GM12878 (cell line): Measurements from ENCODE around the gene TCP11L1. TPM values are rescaled to one million over a fixed set of nuclear protein-coding genes. Genes with fewer than 3 reads are reported as not detected.

Experiments
- ATAC-seq: fragments of 200-7000 bp; cut with Tn5 transposase; 3 replicates; pipeline ENCODE4 v1.9.1; 2020; ENCODE audit warnings: mild to moderate bottlenecking, moderate library complexity
- BruUV-seq: library from RNA; stranded (reverse); fragments of 400-500 nt; replicated peaks from 2 replicates; lab custom pipeline; 2021; lab: Mats Ljungman, UMichigan
- CTCF ChIA-PET: fragments of 300-600 bp; sonication (Branson Sonifier 250); formaldehyde crosslinking; extraction: SDS; loops from one replicate; lab custom pipeline; 2021; ENCODE audit warnings: inconsistent platforms; lab: Yijun Ruan, JAX
- POLR2A ChIA-PET: fragments of 350-600 bp; formaldehyde crosslinking; extraction: SDS; loops from one replicate; lab custom pipeline; 2021; ENCODE audit warnings: inconsistent platforms; lab: Charles Lee
- RAD21 ChIA-PET: fragments of 300-600 bp; sonication (Branson Sonifier 250); formaldehyde crosslinking; loops from one replicate; lab custom pipeline; 2023; ENCODE audit warnings: antibody characterized with exemption; ENCODE audit not compliant: unreplicated experiment; lab: Charles Lee
- SMC1A ChIA-PET: fragments of 300-600 bp; sonication (Branson Sonifier 250); formaldehyde crosslinking; loops from one replicate; lab custom pipeline; 2023; ENCODE audit not compliant: unreplicated experiment, uncharacterized antibody; lab: Charles Lee
- DNase-seq: peaks from one replicate; pipeline ENCODE4 v3.0.0-alpha.2; 2011; ENCODE audit warnings: low read depth, low spot score
- FAIRE-seq: peaks from 3 replicates; lab custom pipeline; 2011; peaks lifted over from hg19 to GRCh38; lab: Jason Lieb, UNC
- H2AFZ ChIP-seq: 2 replicates; pipeline ENCODE4 v1.6.0; 2011; ENCODE audit warnings: low read depth, low read length, control low read depth; ENCODE audit not compliant: control insufficient read depth
- H3K27ac ChIP-seq: 2 replicates; pipeline ENCODE4 v1.5.1; 2011; ENCODE audit warnings: control low read depth; ENCODE audit not compliant: control insufficient read depth, insufficient read depth
- H3K27me3 ChIP-seq, 2 experiments: replicated peaks in 1 of 2; 2 replicates each; pipeline versions ENCODE4 v1.6.0 to v1.6.1; 2011; ENCODE audit warnings: low read length in 1 of 2; ENCODE audit not compliant: control insufficient read depth in 2 of 2, insufficient read depth in 2 of 2
- H3K36me3 ChIP-seq, 2 experiments: 2 replicates each; pipeline ENCODE4 v1.5.1; 2011; ENCODE audit warnings: low read length in 1 of 2; ENCODE audit not compliant: control insufficient read depth in 2 of 2, insufficient read depth in 2 of 2
- H3K4me1 ChIP-seq: 2 replicates; pipeline ENCODE4 v1.6.1; 2011; ENCODE audit warnings: mild to moderate bottlenecking, low read length, moderate library complexity, mixed read lengths; ENCODE audit not compliant: control insufficient read depth, insufficient read depth
- H3K4me2 ChIP-seq: 2 replicates; pipeline ENCODE4 v1.6.0; 2011; ENCODE audit warnings: control low read depth; ENCODE audit not compliant: control insufficient read depth, insufficient read depth
- H3K4me3 ChIP-seq: fragments of 200-600 bp; sonication (generic); 2 replicates; pipeline ENCODE4 v1.5.1; 2016
- H3K79me2 ChIP-seq: 2 replicates; pipeline ENCODE4 v1.6.0; 2011; ENCODE audit warnings: low read length; ENCODE audit not compliant: control insufficient read depth, insufficient read depth
- H3K9ac ChIP-seq: 2 replicates; pipeline ENCODE4 v1.8.0; 2011; ENCODE audit warnings: low read length, control low read depth, mixed read lengths; ENCODE audit not compliant: control insufficient read depth, insufficient read depth
- H3K9me3 ChIP-seq: replicated peaks from 3 replicates; pipeline ENCODE4 v1.5.1; 2011; ENCODE audit warnings: mild to moderate bottlenecking, low read length; ENCODE audit not compliant: control insufficient read depth, insufficient read depth
- H4K20me1 ChIP-seq: 2 replicates; pipeline ENCODE4 v1.6.0; 2011; ENCODE audit not compliant: control insufficient read depth, insufficient read depth
- BACH1 ChIP-seq: fragments of 450-650 bp; IDR thresholded peaks from 2 replicates; pipeline ENCODE4 v1.6.1; 2017; ENCODE audit warnings: mild to moderate bottlenecking, borderline replicate concordance
- CBX5 ChIP-seq: sonication (generic); IDR thresholded peaks from 2 replicates; pipeline ENCODE4 v1.6.1; 2016; ENCODE audit warnings: low read depth, moderate library complexity, mild to moderate bottlenecking, inconsistent platforms
- CREM ChIP-seq: IDR thresholded peaks from 2 replicates; pipeline ENCODE4 v1.6.1; 2014; ENCODE audit warnings: antibody characterized with exemption, low read depth
- EGR1 ChIP-seq, 2 experiments: IDR thresholded peaks; 1 replicate in 1 of 2; 2 replicates in 1 of 2; pipeline ENCODE4 v1.6.1; 2011 to 2012; ENCODE audit warnings: low read depth in 2 of 2, low read length in 2 of 2, borderline replicate concordance in 1 of 2, mild to moderate bottlenecking in 1 of 2, moderate library complexity in 1 of 2
- EP300 ChIP-seq, 2 experiments: fragments of 150-350 bp in 1 of 2; IDR thresholded peaks; 2 replicates each; pipeline ENCODE4 v1.6.1; 2011 to 2012; ENCODE audit warnings: low read depth in 2 of 2, low read length in 2 of 2, borderline replicate concordance in 1 of 2, improper control_type of control experiment in 1 of 2, inconsistent platforms in 1 of 2; ENCODE audit not compliant: control insufficient read depth in 1 of 2
- JUND ChIP-seq: IDR thresholded peaks from 2 replicates; pipeline ENCODE4 v1.6.1; 2012; ENCODE audit warnings: low read depth, mild to moderate bottlenecking, low read length, improper control_type of control experiment, moderate library complexity
- KLF5 ChIP-seq: fragments of 450-650 bp; IDR thresholded peaks from 2 replicates; pipeline ENCODE4 v1.6.1; 2014; ENCODE audit warnings: mild to moderate bottlenecking; ENCODE audit not compliant: partially characterized antibody
- MTA2 ChIP-seq: fragments of 450-650 bp; IDR thresholded peaks from 2 replicates; pipeline ENCODE4 v1.6.1; 2016; ENCODE audit warnings: low read depth, mild to moderate bottlenecking, moderate library complexity
- POLR2AphosphoS2 ChIP-seq: IDR thresholded peaks from 2 replicates; pipeline ENCODE4 v1.6.1; 2011; ENCODE audit warnings: low read depth, mild to moderate bottlenecking, low read length, improper control_type of control experiment, moderate library complexity
- RB1 ChIP-seq: fragments of 450-650 bp; formaldehyde crosslinking; IDR thresholded peaks from 2 replicates; pipeline ENCODE4 v1.6.1; 2017; ENCODE audit warnings: mild to moderate bottlenecking, borderline replicate concordance
- TARDBP ChIP-seq: IDR thresholded peaks from 2 replicates; pipeline ENCODE4 v1.6.1; 2016; ENCODE audit warnings: borderline replicate concordance
- YBX1 ChIP-seq: fragments of 450-650 bp; IDR thresholded peaks from 2 replicates; pipeline ENCODE4 v1.6.1; 2016; ENCODE audit warnings: antibody characterized with exemption
- ZNF384 ChIP-seq: IDR thresholded peaks from 2 replicates; pipeline ENCODE4 v1.6.1; 2012; ENCODE audit warnings: low read depth, mild to moderate bottlenecking, low read length, improper control_type of control experiment, borderline replicate concordance
- WGBS: methylation state at CpG from one replicate; pipeline ENCODE4 v1.1.6; 2016; ENCODE audit warnings: low lambda C conversion rate; ENCODE audit not compliant: insufficient replicate concordance, insufficient coverage; ENCODE audit errors: missing lambda C conversion rate; 5-methylcytosine and 5-hydroxymethylcytosine counted together
- in situ Hi-C: fragments of 300-500 bp; cut with MboI; formaldehyde crosslinking; loops from 9 replicates; pipeline ENCODE4 v1.14.3; 2018; ENCODE audit warnings: mixed read lengths
- intact Hi-C: fragments of 100-400 bp; cut with micrococcal nuclease; formaldehyde crosslinking; loops from one replicate; pipeline ENCODE4 v1.14.2; 2022; ENCODE audit not compliant: unreplicated experiment
- polyA plus RNA-seq, 11 experiments: library from polyadenylated mRNA; depleted of rRNA in 4 of 11; unstranded in 6 of 11; stranded (reverse) in 5 of 11; fragments of >200 nt; fragmentation: Nextera tagmentation in 4 of 11; fragmentation: Illumina TruSeq in 1 of 11; extraction: Ambion mirVana in 4 of 11; extraction: Trizol in 1 of 11; gene quantifications; 1 replicate in 1 of 11; 2 replicates in 10 of 11; pipeline versions ENCODE4 v1.2.1 to v1.2.3, GENCODE V29; 2011 to 2016; ENCODE audit warnings: inconsistent platforms in 2 of 11, missing spikeins in 2 of 11, low read depth in 1 of 11
- total RNA-seq, 4 experiments: library from RNA; depleted of rRNA in 3 of 4; stranded (reverse); fragments of >200 nt in 3 of 4; fragmentation: Illumina TruSeq in 1 of 4; extraction: Trizol in 1 of 4; gene quantifications; 2 replicates each; pipeline versions ENCODE4 v1.2.1 to v1.2.3, GENCODE V29; 2013 to 2021
- TF ChIP-seq, protein P1 (sequence below): fragments of 450-650 bp; formaldehyde crosslinking; IDR thresholded peaks from 2 replicates; pipeline ENCODE4 v1.4.0; 2020; ENCODE audit warnings: mild to moderate bottlenecking, moderate library complexity

Gene TCP11L1
- total and polyA plus RNA-seq, 10 of the 15 experiments (the other 5 are each of a cell fraction or from before 2014, with no cell fraction given): 5.3 to 15.7 (median 13.0) TPM

DNA sequence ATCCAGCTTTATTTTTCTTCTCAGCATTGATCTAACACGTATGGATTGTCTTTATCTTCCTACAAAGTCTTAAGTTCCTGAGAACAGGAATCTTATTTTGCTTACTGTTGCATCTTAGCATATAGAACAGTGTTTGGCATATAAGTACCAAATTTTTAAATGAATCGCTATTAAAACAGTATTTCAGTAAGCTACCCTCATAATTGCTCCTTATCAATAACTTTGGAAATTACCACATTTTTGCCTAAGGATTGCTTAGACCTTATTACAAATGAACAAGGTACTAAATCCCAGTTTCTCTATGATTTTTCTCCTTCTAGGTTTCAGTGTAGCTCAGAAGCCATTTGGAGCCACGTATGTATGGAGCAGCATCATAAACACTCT is 14.0 kb upstream of the TCP11L1 start:
- WGBS: 58% methylated on average over 3 of the region's 3 CpGs
- Histone ChIP-seq H3K4me3 (no peak overlapping the region), H3K27me3 (no peaks in the 10 kb centered on the region), H3K4me2 (no peak overlapping the region), H3K9ac (no peak overlapping the region), H3K36me3 (no peaks in the 10 kb centered on the region), H3K4me1 (no peaks in the 10 kb centered on the region), H3K27ac (no peak overlapping the region), H3K79me2 (no peaks in the 10 kb centered on the region), H2AFZ (no peak overlapping the region), H4K20me1 (no peaks in the 10 kb centered on the region), H3K9me3 (no peaks in the 10 kb centered on the region)
- SMC1A ChIA-PET: interaction anchor here (0.8 to 1.8 kb wide), 6 partner anchors 8 to 38 kb away, joined by 3 to 12 read pairs (median 4); partner anchors contain the start of gene DEPDC7
- RAD21 ChIA-PET: interaction anchor here (0.6 to 1.6 kb wide), 2 partner anchors 40 to 124 kb away, joined by 4 to 5 read pairs; no protein-coding TSS in a partner anchor
- DNase-seq (no peak), ATAC-seq (no peak), FAIRE-seq (no peak)
- no TSS peak for BruUV-seq
- POLR2A ChIA-PET: interaction anchor here (0.5 to 1.4 kb wide), 3 partner anchors 10 to 14 kb away, joined by 3 to 9 read pairs (median 3); no protein-coding TSS in a partner anchor
- intact Hi-C loops (no loop called here), in situ Hi-C loops (no loop called here)
- CTCF ChIA-PET: interaction anchor here (1.0 to 1.7 kb wide), 3 partner anchors 21 to 43 kb away, joined by 3 to 6 read pairs (median 3); no protein-coding TSS in a partner anchor
- no peak for TF ChIP-seq CBX5

DNA sequence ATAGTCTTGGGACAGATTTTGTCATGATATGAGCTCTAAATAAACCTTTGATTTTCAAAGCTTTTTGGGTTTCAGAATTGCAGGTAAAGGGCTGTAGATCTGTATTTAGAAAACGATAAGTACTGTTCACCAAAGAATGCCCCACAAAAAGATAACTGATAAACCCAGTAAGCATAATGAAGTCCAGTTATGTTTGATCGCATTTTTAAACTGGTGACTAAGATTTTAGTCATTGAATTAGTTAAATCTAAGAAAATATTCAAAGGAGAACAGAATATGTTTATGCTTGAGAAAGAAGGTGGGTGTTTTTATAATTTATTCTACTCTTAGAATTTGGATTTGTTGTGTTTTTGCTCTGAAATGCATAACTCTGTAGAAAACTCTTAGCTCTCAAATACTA is 12.1 kb upstream of the TCP11L1 start:
- Histone ChIP-seq H3K9ac (no peak overlapping the region), H3K27me3 (no peaks in the 10 kb centered on the region), H2AFZ (no peak overlapping the region), H3K9me3 (no peaks in the 10 kb centered on the region), H3K4me2 (no peak overlapping the region), H3K36me3 (no peaks in the 10 kb centered on the region), H3K4me3 (no peak overlapping the region), H4K20me1 (no peaks in the 10 kb centered on the region), H3K27ac (no peak overlapping the region), H3K79me2 (no peaks in the 10 kb centered on the region), H3K4me1 (no peaks in the 10 kb centered on the region)
- no peak for ATAC-seq
- FAIRE-seq: no peak
- RAD21 ChIA-PET: interaction anchor here (1.4 kb wide), 1 partner anchor 12 kb away, joined by 4 read pairs; the partner anchor contains the start of gene TCP11L1
- no peak for DNase-seq
- no TSS peak for BruUV-seq
- 77% methylated on average over 2 of the region's 2 CpGs for WGBS
- SMC1A ChIA-PET: interaction anchor here (0.7 to 2.2 kb wide), 6 partner anchors 11 to 38 kb away, joined by 3 to 6 read pairs (median 3); no protein-coding TSS in a partner anchor
- in situ Hi-C loops (no loop called here), intact Hi-C loops (no loop called here)
- CTCF ChIA-PET: no interaction called here
- POLR2A ChIA-PET: interaction anchor here (1.2 to 1.5 kb wide), 2 partner anchors 12 kb away, joined by 4 to 5 read pairs; partner anchors contain the start of gene TCP11L1
- TF ChIP-seq EP300 (IDR thresholded peaks at IDR 0.05; ENCODE audit: borderline replicate concordance in 1 of 2, control insufficient read depth in 1 of 2, low read depth in 2 of 2, low read length in 2 of 2) (no peak), CREM (no peak), RB1 (no peak), BACH1 (no peak), MTA2 (no peak), POLR2AphosphoS2 (no peak), YBX1 (no peak), KLF5 (no peak), EGR1 (IDR thresholded peaks at IDR 0.05; ENCODE audit: borderline replicate concordance in 1 of 2, low read depth in 2 of 2, low read length in 2 of 2) (no peak), TARDBP (no peak), JUND (no peak), ZNF384 (no peak)
- TF ChIP-seq, protein P1, sequence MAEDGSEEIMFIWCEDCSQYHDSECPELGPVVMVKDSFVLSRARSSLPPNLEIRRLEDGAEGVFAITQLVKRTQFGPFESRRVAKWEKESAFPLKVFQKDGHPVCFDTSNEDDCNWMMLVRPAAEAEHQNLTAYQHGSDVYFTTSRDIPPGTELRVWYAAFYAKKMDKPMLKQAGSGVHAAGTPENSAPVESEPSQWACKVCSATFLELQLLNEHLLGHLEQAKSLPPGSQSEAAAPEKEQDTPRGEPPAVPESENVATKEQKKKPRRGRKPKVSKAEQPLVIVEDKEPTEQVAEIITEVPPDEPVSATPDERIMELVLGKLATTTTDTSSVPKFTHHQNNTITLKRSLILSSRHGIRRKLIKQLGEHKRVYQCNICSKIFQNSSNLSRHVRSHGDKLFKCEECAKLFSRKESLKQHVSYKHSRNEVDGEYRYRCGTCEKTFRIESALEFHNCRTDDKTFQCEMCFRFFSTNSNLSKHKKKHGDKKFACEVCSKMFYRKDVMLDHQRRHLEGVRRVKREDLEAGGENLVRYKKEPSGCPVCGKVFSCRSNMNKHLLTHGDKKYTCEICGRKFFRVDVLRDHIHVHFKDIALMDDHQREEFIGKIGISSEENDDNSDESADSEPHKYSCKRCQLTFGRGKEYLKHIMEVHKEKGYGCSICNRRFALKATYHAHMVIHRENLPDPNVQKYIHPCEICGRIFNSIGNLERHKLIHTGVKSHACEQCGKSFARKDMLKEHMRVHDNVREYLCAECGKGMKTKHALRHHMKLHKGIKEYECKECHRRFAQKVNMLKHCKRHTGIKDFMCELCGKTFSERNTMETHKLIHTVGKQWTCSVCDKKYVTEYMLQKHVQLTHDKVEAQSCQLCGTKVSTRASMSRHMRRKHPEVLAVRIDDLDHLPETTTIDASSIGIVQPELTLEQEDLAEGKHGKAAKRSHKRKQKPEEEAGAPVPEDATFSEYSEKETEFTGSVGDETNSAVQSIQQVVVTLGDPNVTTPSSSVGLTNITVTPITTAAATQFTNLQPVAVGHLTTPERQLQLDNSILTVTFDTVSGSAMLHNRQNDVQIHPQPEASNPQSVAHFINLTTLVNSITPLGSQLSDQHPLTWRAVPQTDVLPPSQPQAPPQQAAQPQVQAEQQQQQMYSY (CRISPR knock-in tag): no peak
